HG03066 (cell line): ENCODE measurements around the gene ZNF766.
A peak's percentile ranks its signal among the peaks of the same experiment; 100 is the strongest.
"Not testable (repeated sequence)": the region's sequence is repeated elsewhere in the genome, so short reads cannot be mapped to it uniquely, and the experiment has no call there.

Source experiments
- ATAC-seq: cut with Tn5 transposase; IDR thresholded peaks from one replicate; pipeline ENCODE4 v1.9.1; 2021; ENCODE audit warnings: low read depth; ENCODE audit not compliant: unreplicated experiment

The ZNF766 gene

GRCh38 chr19:52269338-52270261 lies at the start of gene ZNF766:
TSS of gene ZNF766 (plus strand) at chr19:52269587. CDS start at chr19:52269614, 27 bp downstream.
- ATAC-seq: peak; percentile 95

DNA sequence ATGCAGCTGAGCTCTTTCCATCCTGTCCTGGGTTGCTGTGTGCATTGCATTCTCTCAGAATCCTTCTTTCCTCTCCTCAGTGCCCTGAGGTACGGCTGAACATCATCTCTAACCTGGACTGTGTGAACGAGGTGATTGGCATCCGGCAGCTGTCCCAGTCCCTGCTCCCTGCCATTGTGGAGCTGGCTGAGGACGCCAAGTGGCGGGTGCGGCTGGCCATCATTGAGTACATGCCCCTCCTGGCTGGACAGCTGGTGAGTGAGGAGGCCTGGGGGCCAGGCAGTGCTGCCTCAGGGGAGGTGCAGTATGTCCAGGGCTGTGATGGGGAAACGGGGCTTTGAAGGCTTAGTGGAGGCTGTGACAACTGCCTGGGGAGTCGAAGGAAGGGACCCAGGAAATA lies 49.8 kb upstream of the ZNF766 start:
- no peak for ATAC-seq

- ATAC-seq: no peak
These were observed 48.4 kb upstream of the ZNF766 start for GRCh38 chr19:52221031-52221430.

GRCh38 chr19:52221831-52222375 lies 47.5 kb upstream of the ZNF766 start:
- ATAC-seq: no peak

DNA sequence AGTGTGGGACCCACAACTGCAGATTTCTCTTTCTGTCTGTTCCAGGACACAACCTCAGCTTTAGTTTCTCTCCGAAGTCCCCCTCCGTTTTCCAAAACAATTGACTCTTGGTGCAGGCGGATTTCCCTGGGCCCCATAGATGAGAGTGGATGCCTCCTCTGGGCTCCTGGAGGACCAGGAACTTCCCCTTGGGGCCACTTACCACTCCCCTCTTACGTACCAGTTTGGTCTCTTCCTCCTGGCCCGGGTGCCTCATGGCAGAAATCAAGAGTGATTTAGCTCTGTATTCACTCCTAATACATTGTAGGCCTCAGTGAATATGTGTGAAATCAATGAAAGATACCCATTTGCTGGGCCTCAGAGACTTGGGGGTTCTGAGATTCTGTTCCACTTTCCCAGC lies 45.2 kb upstream of the ZNF766 start:
- no peak for ATAC-seq

- no peak for ATAC-seq
These were observed 42.7 kb upstream of the ZNF766 start for GRCh38 chr19:52226652-52227051.

DNA sequence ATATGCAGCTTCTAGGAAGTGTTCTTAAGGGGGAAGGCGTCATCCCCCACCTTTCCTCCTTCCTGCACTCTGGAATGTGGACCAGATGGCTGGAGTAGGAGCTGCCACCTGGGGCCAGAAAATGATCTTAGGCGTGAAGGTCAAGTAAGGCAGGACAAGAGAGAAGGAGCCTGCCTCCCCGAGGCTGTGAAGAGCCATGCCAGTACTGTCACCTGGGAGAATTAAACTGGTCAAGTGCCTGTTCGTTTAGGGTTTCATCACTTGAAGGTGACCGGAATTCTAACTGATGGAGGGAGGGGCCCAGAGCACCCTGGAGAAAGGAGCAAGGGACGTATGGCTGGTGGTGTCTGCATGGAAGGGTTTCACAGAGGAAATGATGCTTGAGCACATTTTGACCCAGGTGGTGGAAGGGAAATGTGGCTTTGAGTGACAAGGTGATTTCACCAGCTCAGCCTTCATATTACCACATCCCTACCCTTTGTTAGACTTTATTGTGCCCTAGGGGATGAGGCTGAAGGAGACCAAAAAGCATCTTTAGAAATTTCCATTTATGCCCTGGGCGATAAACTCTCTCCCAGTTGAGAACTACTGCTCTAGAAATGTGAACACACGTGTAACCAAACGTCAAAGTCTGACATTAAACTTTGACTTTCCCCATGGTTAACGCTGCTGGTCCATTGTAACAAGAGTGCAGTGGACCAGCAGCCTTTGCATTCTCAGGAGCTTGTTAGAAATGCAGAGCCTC lies 42.0 kb upstream of the ZNF766 start:
- no peak for ATAC-seq

- no peak for ATAC-seq
These were observed 41.4 kb upstream of the ZNF766 start for GRCh38 chr19:52227980-52228379.

- ATAC-seq: no peak
These were observed 39.9 kb upstream of the ZNF766 start for GRCh38 chr19:52229524-52229923.

GRCh38 chr19:52230685-52231084 lies 38.7 kb upstream of the ZNF766 start:
- ATAC-seq: no peak

DNA sequence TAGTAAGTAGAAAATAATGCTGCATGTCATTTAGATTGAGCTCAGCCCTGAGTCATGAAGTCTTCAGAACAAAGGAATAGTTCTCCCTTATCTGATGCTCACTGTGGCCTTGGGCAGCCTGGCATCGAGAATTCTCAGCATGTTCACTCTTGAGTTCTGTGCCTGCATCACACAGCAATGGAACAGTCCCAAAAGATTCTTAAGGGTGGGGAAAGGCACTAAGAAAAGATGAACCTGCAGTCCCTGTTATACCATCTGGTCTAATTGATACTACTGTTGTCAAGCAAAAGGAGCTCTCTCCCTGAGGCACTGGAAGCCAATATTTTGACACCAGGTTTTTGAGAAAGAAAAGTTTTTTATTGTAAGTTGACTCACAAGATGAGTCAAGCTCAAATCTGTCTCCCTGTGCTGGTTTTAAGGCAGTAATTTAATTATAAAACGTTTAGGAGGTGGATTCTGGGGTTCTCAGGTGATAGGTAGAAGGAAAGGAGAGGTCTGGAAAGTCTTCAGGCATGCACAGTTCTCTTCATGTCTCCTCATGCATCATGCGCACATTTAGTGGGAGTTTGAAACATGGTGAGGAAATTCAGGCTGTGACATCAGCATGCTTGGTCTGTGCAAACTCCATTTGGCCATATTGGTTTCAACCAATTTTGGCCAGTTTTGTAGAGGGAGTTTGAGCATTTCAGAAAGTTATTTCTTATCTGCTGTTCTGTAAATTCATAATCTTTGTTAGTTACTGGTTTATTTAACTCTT lies 38.1 kb upstream of the ZNF766 start:
- ATAC-seq: no peak

GRCh38 chr19:52234406-52234805 lies 35.0 kb upstream of the ZNF766 start:
- no peak for ATAC-seq

GRCh38 chr19:52237197-52237596 lies 32.2 kb upstream of the ZNF766 start:
- ATAC-seq: no peak

DNA sequence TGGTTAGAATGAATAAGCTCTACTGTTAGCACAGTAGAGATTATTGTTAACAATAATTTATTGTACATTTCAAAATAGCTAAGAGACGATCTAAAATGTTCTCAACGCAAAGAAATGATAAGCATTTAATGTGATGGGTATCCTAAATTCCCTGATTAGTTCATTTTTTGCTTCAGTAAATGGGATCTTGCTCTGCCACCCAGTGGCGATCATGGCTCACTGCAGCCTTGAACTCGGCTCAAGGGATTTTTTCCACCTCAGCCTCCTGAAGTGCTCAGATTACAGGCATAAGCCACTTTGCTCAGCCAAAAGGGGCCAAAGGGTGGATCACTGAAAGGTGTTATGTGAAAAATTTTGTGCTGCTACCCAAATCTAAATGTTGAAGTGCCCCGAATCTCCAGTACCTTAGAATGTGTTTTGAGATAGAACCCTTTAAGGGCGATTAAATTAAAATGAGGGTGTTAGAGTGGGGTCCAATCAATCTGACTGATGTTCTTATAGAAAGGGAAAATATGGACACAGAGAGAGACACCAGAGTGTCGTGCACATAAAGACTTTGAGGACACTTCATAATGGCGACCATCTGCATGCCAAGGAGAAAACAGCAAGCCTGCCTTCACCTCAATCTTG lies 31.5 kb upstream of the ZNF766 start:
- no peak for ATAC-seq

DNA sequence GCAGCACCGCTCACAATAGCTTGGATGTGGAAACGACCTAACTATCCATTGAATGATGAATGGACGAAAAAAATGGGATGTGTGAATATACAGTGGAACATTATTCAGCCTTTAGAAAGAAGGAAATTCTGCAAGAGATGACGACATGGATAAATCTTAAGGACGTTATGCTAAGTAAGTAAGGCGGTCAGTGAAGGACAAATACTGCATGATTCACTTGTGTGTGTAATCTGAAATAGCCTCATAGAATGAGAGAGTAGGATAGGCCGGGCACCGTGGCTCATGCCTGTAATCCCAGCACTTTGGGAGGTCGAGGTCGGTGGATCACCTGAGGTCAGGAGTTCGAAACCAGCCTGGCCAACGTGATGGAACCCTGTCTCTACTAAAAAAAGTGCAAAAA lies 25.4 kb upstream of the ZNF766 start:
- no peak for ATAC-seq

DNA sequence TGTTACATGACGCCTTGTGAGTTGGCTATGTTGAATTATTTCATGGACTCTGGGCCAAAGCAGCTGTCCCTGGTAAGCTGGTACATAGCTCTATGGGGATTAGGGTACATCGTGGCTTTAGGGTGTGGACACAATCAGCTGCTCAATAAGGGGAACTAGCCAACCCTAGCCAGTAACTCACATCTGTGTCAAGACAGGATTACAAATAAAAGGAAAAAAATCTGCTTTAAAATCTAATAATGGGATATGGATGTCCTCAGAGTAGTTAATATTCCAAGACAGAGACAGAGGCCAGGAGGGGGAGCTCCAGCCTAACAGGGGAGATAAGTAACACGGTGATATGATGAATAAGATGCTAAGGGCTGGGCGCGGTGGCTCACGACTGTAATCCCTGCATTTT lies 21.1 kb upstream of the ZNF766 start:
- no peak for ATAC-seq

GRCh38 chr19:52258426-52258825 lies 11.0 kb upstream of the ZNF766 start:
- no peak for ATAC-seq

GRCh38 chr19:52265556-52265955 lies 3.8 kb upstream of the ZNF766 start:
- ATAC-seq: not testable (repeated sequence)

DNA sequence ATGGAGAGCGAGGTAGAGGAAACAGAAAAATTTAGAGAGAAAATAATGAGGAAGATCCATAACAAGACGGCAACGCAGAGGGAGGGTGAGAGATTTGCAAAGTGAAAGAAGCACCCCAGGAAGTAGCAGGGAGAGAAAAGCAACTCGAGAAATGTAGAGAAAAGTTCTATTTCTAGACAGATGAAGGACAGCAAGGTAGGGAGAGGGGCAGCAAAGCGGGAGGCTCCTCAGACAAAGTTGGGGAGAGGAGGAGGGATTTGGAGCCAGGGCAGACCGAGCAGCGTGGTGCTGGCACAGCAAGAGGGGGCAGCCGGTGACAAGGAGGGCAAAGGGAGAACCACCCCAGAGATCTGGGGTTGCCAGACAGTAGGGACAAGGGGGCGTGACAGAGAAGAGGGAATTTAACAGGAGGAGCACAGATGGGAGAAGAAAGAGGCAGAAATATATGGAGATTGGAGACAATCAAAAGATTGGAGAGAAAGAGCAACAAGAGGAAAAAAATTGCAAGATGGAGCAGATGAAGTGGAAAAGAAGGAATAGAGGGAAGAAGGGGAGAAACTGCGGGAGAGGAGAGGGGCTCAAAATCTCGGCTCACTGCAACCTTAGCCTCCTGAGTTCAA lies 989 bp downstream of the ZNF766 start:
- no peak for ATAC-seq

DNA sequence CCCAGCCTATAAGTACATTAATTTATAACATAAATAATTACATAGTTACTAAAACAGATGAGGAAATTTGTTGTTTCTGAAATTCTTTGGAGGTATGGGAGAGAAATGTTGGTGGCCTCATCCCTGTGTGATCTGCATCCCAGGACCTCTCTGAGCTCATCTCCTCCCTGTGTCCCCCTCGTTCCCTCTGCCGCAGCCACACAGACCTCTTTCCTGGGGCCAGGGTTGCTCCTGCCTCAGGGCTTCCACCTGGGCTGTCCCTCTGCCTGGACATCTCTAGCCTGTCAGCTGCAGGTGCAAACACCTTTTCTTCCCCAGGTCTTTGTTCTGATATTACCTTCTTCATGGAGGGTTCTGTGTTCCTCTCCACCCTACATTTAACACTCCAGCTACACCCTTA lies 3.9 kb downstream of the ZNF766 start:
- ATAC-seq: no peak
